GM21447 (cell line): ENCODE data around the gene UBE2L6.

Source experiments
- ATAC-seq: cut with Tn5 transposase; IDR thresholded peaks from one replicate; pipeline ENCODE4 v1.9.1; 2021; ENCODE audit not compliant: unreplicated experiment

UBE2L6 gene

DNA sequence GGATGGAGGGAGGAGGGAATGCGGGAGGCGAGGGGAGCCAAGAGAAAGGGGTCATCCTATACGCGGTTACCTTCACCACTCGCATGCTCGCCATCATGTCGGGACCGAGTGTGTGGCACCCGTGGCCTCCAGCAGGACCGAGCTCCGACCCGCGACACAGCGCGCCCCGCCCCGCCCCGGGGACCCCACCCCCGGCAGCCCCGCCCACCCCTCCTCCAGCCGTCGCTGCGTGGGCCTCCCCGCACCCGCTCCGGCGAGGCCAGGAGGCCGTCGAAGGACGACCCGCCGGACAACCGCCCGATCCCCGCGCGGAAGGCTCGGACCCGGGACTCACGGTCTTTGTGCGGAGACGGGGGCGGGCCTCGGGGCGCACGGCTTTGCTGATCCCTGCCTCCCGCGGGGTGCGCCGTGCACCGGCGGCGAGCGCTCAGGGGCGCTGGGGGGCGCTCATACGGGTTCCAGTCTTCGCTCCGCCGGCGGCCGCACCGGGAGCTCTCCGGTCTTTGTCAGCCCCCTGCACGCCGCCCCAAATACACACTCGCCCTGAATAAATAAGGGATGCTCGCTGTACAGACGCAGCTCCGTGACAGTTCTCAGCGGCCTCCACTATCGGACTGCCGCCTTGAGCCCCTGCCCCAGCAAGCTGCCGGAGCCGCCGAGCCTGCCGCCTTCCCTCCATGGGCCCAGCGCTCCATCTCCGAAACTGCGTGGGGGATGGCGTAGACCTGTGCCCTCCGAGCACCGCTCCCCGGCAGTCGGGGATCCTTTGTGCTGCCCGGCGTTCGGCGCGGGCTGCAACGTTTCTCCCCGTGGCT, at the start of gene UBE2L6:
Gene UBE2L6 (minus strand): TSS at position 158 of the 815 bp plus-strand sequence. CDS start 61 bp downstream, at position 97.
- ATAC-seq, result peak; percentile 47

DNA sequence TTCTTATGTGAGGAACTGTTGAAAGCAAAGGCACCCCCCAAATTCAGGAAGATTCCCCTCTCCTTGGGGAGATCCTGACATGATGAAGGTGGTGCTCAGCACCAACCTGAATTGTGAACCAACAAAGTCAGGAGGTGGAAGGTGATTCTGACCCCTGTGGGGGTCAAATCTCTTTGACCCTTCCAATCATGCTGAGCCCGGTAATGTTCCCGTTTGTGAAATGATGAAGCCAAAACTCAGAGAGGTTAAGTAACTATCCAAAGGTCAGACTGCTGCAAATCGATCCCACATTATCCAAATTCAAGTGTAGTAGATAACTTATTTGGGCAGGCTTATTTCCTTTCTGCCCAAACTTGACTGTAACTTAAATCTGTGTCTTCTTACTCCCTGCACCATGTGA, 49.1 kb upstream of the UBE2L6 start:
- no peak for ATAC-seq

DNA sequence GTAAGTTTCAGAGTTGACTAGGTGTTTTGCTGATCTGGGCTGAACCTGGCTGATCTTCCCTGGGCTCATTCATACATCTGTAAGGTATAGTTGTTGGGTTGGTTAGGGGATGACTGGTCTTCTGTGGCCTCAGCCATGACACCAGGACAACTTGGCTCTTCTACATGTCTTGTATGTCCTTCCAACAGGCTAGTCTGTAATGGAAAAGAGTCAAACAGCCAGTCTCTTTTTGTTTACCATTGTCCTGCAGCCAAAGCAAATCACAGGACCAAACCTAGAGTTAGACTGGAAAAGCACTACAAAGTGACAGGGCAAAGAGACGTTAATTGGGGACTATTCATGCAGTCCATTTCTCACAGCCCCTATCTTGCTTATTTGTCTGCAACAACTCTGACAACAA, 47.8 kb upstream of the UBE2L6 start:
- no peak for ATAC-seq

DNA sequence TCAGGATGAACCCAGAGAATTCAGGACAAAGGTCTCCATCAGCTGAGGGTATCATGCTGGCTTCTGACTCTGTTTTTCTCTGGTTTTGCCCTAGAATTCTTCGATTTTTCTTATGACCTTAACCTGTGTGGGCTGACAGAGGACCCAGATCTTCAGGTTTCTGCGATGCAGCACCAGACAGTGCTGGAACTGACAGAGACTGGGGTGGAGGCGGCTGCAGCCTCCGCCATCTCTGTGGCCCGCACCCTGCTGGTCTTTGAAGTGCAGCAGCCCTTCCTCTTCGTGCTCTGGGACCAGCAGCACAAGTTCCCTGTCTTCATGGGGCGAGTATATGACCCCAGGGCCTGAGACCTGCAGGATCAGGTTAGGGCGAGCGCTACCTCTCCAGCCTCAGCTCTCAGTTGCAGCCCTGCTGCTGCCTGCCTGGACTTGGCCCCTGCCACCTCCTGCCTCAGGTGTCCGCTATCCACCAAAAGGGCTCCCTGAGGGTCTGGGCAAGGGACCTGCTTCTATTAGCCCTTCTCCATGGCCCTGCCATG, 46.8 kb upstream of the UBE2L6 start:
- no peak for ATAC-seq

DNA sequence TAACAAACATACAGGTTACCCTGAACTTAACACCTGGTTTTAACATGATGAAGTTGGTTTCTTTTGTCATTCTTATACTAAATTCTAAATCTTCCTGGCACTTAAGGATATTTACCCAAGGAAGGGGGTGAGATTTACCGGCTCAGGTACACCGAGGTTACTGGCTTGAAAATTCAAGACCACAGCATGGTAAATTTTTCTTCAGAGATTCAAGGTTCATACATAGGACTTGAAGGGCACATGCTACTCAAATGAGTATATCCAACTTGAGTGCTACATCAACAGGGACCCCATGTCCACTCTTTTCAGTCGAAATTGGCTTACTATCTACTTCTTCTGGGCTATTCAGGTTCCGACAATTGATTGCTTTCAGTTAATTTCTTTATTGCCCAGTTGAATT, 42.7 kb upstream of the UBE2L6 start:
- no peak for ATAC-seq

DNA sequence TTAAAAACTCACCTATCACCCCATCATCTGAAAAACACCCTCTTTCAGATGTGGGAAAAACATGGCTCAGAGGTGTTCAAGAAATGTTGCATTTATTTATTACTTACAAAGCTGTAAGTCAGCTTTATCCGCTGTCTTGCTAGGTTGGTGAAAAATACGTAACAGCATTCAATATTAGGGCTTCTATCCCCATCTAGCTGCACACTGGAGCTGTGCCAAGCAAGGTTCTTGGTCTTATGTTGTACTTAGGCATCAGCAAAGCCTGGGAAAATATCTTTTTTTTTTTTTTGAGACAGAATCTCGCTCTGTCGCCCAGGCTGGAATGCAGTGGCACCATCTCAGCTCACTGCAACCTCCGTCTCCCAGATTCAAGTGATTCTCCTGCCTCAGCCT, 37.6 kb upstream of the UBE2L6 start:
- ATAC-seq, result no peak

DNA sequence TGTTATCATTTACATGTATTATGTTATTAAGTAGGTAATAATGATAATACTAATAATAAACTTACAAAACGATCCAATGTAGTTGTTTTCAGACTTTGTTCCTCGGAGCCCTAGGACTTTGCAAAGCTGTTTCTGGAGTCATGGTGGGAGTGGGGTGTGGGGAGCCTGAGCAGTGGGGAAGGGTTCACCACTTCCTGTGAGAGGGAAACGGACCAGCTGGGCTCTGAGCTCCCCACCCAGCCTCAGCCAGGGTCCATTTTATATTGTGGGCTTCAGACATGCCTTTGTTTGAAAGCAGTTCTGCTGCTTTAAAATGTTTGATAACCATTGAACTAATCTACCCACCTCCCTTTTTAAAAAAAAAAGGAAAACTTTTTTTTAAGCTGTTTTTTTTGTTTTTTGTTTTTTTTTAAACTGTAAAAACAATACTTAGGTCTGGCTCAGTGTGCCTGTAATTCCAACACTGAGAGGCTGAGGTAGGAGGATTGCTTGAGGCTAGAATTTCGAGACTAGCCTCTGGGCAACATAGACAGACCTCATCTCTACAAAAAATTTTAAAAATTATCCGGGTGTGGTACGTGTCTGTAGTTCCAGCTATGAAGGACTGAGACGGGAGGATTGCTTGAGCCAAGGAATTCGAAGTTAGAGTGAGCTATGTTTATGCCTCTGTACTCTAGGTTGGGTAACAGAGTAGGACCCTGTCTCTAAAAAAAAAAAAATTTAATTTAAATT, 37.0 kb upstream of the UBE2L6 start:
- no peak for ATAC-seq

DNA sequence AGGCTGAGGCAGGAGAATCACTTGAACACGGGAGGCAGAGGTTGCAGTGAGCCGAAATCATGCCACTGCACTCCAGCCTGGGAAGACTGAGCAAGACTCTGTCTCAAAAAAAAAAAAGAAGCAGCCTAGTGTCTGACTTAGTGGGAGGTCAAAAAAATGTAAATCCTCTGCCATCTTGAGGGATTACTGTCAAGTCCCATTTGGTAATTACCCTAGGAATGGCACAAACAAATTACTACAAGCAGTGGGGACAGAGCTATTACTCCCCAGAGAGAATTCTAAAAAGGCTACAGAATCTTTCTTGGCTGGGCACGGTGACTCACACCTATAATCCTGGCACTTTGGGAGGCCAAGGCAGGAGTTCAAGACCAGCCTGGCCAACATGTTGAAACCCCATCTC, 33.8 kb upstream of the UBE2L6 start:
- no peak for ATAC-seq

DNA sequence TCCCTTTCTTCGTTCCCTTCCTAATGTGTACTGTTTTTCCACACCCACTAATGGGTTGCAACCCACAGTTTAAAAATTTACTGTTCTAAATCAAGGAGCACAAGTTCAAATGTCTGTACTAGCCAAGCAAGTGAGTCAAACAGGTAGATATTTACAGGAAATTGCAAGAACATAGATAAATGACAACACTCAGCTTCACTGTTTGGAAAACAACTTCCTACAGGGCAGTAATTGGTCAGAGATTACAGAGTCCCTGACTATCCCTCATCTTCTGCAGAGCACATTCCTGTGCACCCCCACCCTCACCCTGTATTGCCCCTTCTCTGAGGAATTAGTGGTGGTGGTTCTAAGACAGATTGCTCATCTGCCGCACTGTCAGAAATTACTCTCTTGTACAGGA, 31.9 kb upstream of the UBE2L6 start:
- ATAC-seq, result no peak

DNA sequence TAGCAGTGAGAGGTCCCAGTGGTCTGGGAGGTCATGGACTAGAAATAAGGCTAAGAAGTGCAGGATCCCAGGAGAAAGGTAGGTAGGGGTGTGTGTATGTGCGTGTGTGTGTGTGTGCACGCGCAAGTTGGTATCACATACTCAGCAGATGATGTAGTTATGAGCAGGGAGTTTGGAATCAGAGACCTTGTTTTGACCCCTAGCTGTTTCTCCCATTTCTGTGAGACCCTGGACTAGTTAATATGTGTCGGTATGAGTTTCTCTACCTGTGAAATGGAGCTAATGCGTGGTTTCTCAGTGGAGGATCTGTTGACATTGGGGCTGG, 31.3 kb upstream of the UBE2L6 start:
- no peak for ATAC-seq

DNA sequence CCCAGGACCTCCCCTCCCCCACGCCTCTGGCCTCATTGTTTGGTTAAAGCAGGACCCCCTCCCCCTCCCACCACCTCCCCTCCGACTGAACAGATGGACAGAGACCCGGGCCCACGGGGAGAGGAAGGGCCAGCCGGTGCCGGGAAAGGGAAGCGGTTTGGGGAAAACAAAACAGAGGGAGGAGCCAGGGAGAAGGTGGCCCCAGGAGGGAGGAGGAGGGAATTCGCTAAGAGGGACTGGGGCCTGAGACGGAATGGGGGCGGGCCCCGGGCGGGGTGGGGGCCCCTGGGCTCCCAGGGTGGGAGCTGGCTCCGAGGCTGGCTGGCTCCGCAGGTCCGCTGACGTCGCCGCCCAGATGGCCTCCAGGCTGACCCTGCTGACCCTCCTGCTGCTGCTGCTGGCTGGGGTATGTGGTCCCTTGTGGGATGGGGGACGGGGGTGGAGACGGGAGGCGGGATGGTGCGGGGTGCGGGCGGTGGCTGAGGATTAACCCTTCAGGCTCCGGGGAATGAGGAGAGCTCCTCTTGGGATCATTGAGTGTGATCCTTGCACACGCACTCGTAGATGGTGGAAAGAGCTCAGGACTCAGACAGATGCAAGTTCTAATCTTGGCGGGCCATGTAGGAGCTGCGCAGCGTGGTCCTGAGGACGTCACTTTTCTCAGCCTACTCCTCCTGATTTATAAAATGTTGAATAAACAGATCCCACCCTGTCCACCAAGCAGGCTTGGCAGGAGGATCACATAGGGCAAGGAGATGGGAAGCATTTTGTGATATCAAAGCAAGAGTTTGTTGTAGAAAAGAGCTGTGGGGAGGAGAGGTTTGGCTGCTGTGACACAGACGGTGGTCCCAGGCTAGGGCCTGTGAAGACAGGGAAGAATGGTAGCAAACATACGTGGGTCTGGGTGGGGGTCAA, 30.7 kb upstream of the UBE2L6 start:
- ATAC-seq, result no peak

DNA sequence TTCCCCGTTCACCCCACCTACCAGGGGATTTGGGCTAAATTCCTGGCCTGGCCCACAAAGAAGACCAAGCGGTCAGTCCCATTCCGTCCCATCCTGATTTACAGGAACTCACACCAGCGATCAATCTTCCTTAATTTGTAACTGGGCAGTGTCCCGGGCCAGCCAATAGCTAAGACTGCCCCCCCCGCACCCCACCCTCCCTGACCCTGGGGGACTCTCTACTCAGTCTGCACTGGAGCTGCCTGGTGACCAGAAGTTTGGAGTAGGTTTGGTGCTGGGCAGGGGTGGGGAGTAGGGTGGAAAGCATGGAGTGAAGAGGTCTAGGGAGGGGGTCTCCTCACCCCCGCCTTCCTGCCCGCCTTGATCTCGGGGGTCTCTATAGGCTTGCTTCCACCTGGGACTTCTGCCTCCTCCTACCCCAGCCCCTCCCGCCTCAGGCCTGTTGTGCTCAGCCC, 30.0 kb upstream of the UBE2L6 start, which contains the start of gene SERPING1:
Gene SERPING1 (plus strand): TSS at position 225 of the 455 bp plus-strand sequence. CDS start 586 bp downstream, outside the sequence.
- ATAC-seq, result no peak

DNA sequence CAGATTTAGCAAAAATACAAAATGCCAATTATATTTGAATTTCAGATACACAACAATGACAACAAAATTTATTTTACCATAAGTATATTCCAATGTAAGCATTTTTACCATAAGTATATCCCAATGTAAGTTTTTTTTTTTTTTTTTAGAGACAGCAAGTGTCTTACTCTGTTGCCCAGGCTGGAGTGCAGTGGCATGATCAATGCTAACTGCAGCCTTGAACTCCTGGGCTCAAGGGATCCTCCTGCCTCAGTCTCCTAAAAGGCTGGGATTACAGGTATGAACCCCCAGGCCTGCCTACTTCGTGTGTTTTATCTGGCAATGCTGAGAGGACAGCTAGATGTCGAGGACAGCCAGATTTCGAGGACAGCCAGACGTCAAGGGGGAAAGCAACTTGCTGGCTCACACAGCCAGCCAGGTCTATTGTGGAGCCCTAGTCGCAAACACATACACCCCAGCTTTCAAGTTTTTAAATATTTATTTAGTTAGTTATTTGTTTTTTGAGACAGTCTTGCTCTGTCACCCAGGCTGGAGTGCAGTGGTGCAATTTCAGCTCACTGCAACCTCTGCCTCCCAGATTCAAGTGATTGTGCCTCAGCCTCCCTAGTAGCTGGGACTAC, 28.9 kb upstream of the UBE2L6 start:
- ATAC-seq, result no peak

DNA sequence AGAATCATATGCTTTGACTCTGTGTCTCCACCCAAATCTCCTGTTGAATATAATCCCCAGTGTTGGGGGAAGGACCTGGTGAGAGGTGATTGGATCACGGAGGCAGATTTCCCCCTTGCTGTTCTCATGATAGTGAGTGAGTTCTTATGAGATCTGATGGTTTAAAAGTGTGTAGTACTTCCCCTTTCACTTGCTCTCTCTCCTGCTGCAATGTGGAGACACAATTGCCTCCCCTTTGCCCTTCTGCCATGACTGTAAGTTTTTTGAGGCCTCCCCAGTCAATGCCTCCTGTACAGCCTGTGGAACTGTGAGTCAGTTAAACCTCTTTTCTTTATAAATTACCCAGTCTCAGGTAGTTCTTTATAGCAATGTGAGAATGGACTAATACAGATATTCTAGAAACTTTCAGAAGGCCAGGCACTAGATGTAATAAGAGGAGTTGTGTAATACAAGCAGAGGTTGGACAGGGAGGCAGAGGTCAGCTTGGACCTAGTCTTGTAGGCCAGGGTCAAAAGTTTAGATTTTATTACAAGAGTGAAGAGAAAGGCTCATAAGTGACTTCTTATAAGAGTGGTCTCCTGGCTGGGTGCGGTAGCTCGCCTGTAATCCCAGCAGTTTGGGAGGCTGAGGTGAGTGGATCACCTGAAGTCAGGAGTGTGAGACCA, 20.7 kb upstream of the UBE2L6 start:
- no peak for ATAC-seq

DNA sequence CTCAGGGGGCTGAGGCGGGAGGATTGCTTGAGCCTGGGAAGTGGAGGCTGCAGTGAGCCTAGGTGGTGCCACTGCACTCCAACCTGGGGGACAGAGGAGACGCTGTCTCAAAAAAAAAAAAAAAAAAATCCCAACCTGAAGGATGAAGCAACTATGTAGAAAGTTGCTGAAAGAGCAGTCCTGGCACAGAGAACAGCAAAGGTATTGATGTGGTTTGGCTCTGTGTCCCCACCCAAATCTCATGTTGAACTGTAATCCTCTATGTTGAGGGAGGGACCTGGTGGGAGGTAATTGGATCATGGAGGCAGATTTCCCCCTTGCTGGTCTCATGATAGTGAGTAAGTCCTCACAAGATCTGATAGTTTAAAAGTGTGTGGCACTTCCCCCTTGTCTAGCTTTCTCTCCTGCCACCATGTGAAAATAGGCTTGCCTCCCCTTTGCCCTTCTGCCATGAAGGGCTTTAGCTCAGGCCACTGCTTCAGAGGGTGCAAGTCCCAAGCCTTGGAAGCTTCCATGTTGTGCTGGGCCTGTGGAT, 19.3 kb upstream of the UBE2L6 start:
- no peak for ATAC-seq

DNA sequence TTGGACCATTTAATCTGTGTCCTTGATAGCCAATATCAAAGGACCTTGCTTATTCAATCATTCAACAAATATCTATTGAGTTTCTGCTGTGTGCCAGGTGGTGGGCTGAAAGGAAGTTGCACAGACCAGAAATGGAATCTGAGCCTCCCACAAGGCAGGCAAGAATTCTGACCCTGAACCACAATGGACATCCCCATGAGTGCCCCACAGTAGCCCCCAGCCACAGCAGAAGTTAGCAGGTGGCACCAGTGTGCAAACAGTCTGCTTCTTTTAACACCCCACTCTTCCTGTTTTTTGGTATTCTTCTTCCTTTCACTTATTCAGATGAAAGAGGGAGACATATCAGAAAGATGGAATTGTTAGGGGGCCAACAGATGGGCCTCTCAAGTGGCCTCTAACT, 17.8 kb upstream of the UBE2L6 start:
- ATAC-seq, result no peak

DNA sequence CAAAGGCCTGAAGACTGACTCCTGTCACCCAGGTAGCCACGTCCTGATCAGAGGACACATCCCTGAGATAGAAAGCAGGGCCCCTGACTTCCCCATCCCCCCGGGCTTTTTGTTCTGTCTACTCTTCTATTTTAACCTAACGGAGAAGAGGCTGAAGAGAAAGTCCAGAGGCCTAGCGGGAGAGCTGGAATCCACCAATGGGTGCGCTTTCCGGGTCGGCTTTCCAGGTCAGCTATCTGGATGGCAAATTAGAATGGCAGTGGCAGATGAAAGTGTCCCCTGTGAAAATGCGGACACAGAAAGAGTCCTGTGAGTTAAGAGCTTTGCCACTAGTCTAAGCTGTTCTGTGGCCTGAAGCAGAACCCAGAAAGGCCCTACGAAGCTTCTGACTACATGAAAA, 16.9 kb upstream of the UBE2L6 start:
- no peak for ATAC-seq

DNA sequence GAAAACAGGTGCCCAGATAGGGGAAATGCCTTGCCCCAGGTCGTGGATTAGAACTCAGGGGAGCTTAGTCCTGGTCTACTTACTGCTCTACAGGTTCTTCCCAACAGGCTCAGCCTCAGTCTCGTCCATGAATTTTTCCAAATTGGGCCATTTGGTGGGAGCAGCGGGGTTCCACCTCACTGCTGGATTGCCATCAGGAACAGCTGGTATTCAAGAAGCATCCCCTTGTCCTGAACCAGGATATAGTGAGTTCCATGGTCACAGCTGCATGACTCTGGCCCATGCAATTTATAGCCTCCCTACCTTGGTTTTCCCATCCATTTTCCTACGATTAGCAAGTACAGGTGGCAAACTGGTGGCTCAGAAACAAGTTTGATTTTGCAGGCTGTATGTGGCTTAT, 6.6 kb upstream of the UBE2L6 start:
- ATAC-seq, result no peak

DNA sequence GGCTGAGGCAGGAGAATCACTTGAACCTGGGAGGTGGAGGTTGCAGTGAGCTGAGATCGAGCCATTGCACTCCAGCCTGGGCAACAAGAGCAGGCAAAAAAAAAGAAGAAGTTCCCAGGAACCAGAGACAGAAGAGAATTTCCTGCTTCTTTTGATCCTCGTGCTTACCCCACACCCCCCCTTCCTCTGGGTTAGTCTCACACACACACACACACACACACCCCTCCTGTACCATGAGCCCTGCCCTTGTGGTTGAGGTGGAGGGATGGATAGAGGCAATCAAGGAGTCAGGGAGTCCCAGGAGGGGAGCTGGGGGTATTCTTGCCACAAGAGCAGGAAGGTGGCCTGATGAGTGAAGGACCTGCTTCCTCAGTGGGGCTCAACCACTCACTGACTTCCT, 4.1 kb upstream of the UBE2L6 start:
- no peak for ATAC-seq

DNA sequence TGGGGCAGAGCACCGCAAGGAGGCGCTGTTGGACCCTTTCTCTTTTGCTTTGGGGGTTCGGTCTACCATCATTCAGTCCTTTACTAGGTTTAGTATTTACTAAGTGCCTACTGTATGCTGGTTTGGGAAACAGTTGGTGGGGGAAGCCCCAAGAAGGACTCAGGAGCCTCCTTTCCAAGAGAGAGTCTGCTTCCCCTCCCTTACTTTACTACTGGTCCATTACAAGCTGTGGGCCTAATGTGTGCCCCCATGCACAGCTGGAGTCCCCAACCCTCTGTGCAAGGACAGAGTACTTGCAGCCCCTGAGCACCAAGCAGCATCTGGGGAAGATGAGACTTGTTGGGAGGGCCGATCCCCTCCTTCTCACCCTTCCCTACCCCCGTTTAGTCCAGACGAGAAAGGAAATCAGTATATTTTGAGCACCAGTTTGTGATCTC, 876 bp upstream of the UBE2L6 start:
- peak; percentile 55 for ATAC-seq
